T-cell (primary cell): ENCODE measurements around the gene OR51L1. TPM values are rescaled to one million over a fixed set of nuclear protein-coding genes. Genes with fewer than 3 reads are reported as not detected.

ENCODE experiments used
- ATAC-seq, 4 experiments: fragments of 200-7000 bp in 3 of 4; fragments of 150-1000 bp in 1 of 4; cut with Tn5 transposase; replicated peaks in 1 of 4; 1 replicate in 3 of 4; 2 replicates in 1 of 4; pipeline ENCODE4 v1.10.0; 2021; ENCODE audit warnings: moderate library complexity in 3 of 4, mild to moderate bottlenecking in 2 of 4, moderate number of reproducible peaks in 1 of 4
- CTCF ChIA-PET, 2 donors: fragments of 300-600 bp; sonication (Branson Sonifier 250); formaldehyde crosslinking; loops; one replicate each; lab custom pipeline; 2022; ENCODE audit warnings: antibody characterized with exemption in 2 of 2; lab: Charles Lee
- POLR2A ChIA-PET, 2 donors: fragments of 300-600 bp; sonication (Branson Sonifier 250); formaldehyde crosslinking; loops; one replicate each; lab custom pipeline; 2022; ENCODE audit warnings: antibody characterized with exemption in 2 of 2; lab: Charles Lee
- DNase-seq, 35 experiments: peaks; one replicate each; pipeline versions ENCODE4 v3.0.0 to v3.0.0-alpha.2; 2013 to 2023
- H3K27ac ChIP-seq: one replicate; pipeline ENCODE4 v1.5.1; 2013; ENCODE audit warnings: low read length
- H3K27me3 ChIP-seq, 2 experiments: replicated peaks in 1 of 2; 1 replicate in 1 of 2; 2 replicates in 1 of 2; pipeline versions ENCODE4 v1.6.1 to v1.7.0; 2013; ENCODE audit warnings: low read length in 1 of 2, mixed read lengths in 1 of 2; ENCODE audit not compliant: control insufficient read depth in 2 of 2, insufficient read depth in 2 of 2; ENCODE audit errors: extremely low read depth in 1 of 2
- H3K36me3 ChIP-seq, 2 donors: 1 replicate in 1 of 2; 2 replicates in 1 of 2; pipeline versions ENCODE4 v1.6.1 to v1.7.0; 2013; ENCODE audit warnings: low read length in 1 of 2; ENCODE audit not compliant: control insufficient read depth in 2 of 2, insufficient read depth in 1 of 2; ENCODE audit errors: extremely low read depth in 1 of 2
- H3K4me1 ChIP-seq, 2 experiments: 1 replicate in 1 of 2; 2 replicates in 1 of 2; pipeline versions ENCODE4 v1.6.1 to v1.7.0; 2013; ENCODE audit warnings: low read length in 2 of 2, mixed read lengths in 1 of 2; ENCODE audit not compliant: insufficient read depth in 2 of 2, control insufficient read depth in 1 of 2; ENCODE audit errors: extremely low read depth in 1 of 2
- H3K4me3 ChIP-seq, 2 donors: 1 replicate in 1 of 2; 2 replicates in 1 of 2; pipeline versions ENCODE4 v1.5.1 to v1.7.0; 2013; ENCODE audit warnings: mild to moderate bottlenecking in 2 of 2, low read length in 1 of 2, moderate library complexity in 1 of 2; ENCODE audit not compliant: control insufficient read depth in 1 of 2; ENCODE audit errors: extremely low read depth in 1 of 2
- H3K9me3 ChIP-seq: 2 replicates; pipeline ENCODE4 v1.7.0; 2013
- H3K27ac Mint-ChIP-seq, 2 donors: one replicate each; pipeline ENCODE4 v1.8.0; 2020 to 2021; ENCODE audit warnings: mild to moderate bottlenecking in 2 of 2, mixed read lengths in 2 of 2
- H3K27me3 Mint-ChIP-seq, 2 donors: one replicate each; pipeline ENCODE4 v1.8.0; 2021 to 2022; ENCODE audit warnings: mixed read lengths in 2 of 2
- H3K36me3 Mint-ChIP-seq: one replicate; pipeline ENCODE4 v1.8.0; 2021; ENCODE audit warnings: mixed read lengths
- H3K4me1 Mint-ChIP-seq, 3 donors: one replicate each; pipeline ENCODE4 v1.8.0; 2020 to 2022; ENCODE audit warnings: mixed read lengths in 3 of 3, mild to moderate bottlenecking in 1 of 3
- H3K4me3 Mint-ChIP-seq, 3 donors: one replicate each; pipeline ENCODE4 v1.8.0; 2020 to 2022; ENCODE audit warnings: mild to moderate bottlenecking in 3 of 3, mixed read lengths in 3 of 3, moderate library complexity in 3 of 3
- H3K9me3 Mint-ChIP-seq, 3 donors: one replicate each; pipeline ENCODE4 v1.8.0; 2020 to 2022; ENCODE audit warnings: mixed read lengths in 3 of 3
- WGBS: methylation state at CpG from one replicate; pipeline ENCODE4 v1.1.5; 2013; ENCODE audit warnings: missing lambda C conversion rate; ENCODE audit not compliant: insufficient coverage; 5-methylcytosine and 5-hydroxymethylcytosine counted together
- total RNA-seq, 35 experiments: library from RNA in 6 of 35; stranded (reverse) in 6 of 35; fragments of 120-200 nt in 1 of 35; gene quantifications; one replicate each; pipeline versions ENCODE4 v1.2.1 to v1.2.4 and lab custom pipeline; 2013 to 2026

The OR51L1 gene
- total RNA-seq, 5 donors from 2014 or later (not counting 1 experiment from before 2014, with no cell fraction given) = not detected

- Mint-ChIP-seq H3K27ac (no peak overlapping the region), H3K4me1 (no peaks in the 10 kb centered on the region), H3K4me3 (no peak overlapping the region), H3K27me3 (peaks cover 0 to 18% of the 10 kb centered on the region in 2 donors), H3K9me3 (no peaks in the 10 kb centered on the region), H3K36me3 (no peaks in the 10 kb centered on the region)
- Histone ChIP-seq H3K4me1 (no peaks in the 10 kb centered on the region), H3K36me3 (no peaks in the 10 kb centered on the region), H3K27ac (no peak overlapping the region), H3K27me3 (peaks cover 0 to 2% of the 10 kb centered on the region in 2 experiments), H3K4me3 (no peak overlapping the region), H3K9me3 (no peaks in the 10 kb centered on the region)
- WGBS = no CpG with 5 or more reads among the region's 2 CpGs
- ATAC-seq (no peak), DNase-seq (no peak)
- CTCF ChIA-PET = no interaction called here
- POLR2A ChIA-PET = no interaction called here
Measured at GRCh38 chr11:5007561-5007960, 12.9 kb downstream of the OR51L1 start.

GRCh38 chr11:5011254-5011653 lies 16.6 kb downstream of the OR51L1 start:
- CTCF ChIA-PET = no interaction called here
- no peaks in the 10 kb centered on the region for H3K9me3 ChIP-seq
- no peak for ATAC-seq
- no peak overlapping the region for H3K27ac Mint-ChIP-seq
- H3K27me3 ChIP-seq = peaks cover 0 to 2% of the 10 kb centered on the region in 2 experiments
- no peaks in the 10 kb centered on the region for H3K36me3 Mint-ChIP-seq
- H3K9me3 Mint-ChIP-seq = peaks cover 0 to 7% (median 0%) of the 10 kb centered on the region in 3 donors
- H3K36me3 ChIP-seq = no peaks in the 10 kb centered on the region
- 70% methylated on average over 2 of the region's 8 CpGs for whole genome bisulfite sequencing
- POLR2A ChIA-PET = no interaction called here
- DNase-seq = no peak
- H3K4me1 ChIP-seq = no peaks in the 10 kb centered on the region
- no peak overlapping the region for H3K27ac ChIP-seq
- H3K4me3 ChIP-seq = no peak overlapping the region
- peaks cover 0 to 15% of the 10 kb centered on the region in 2 donors for H3K27me3 Mint-ChIP-seq
- H3K4me1 Mint-ChIP-seq = no peaks in the 10 kb centered on the region
- no peak overlapping the region for H3K4me3 Mint-ChIP-seq

GRCh38 chr11:5013012-5013411 lies 18.4 kb downstream of the OR51L1 start:
- Histone ChIP-seq H3K4me1 (no peaks in the 10 kb centered on the region), H3K9me3 (no peaks in the 10 kb centered on the region), H3K27me3 (no peaks in the 10 kb centered on the region), H3K36me3 (no peaks in the 10 kb centered on the region), H3K27ac (no peak overlapping the region), H3K4me3 (no peak overlapping the region)
- WGBS = 60% methylated on average over 1 of the region's 1 CpG
- Mint-ChIP-seq H3K4me1 (no peaks in the 10 kb centered on the region), H3K36me3 (no peaks in the 10 kb centered on the region), H3K9me3 (peaks cover 0 to 7% (median 0%) of the 10 kb centered on the region in 3 donors), H3K4me3 (no peak overlapping the region), H3K27me3 (peaks cover 0 to 11% of the 10 kb centered on the region in 2 donors), H3K27ac (no peak overlapping the region)
- POLR2A ChIA-PET = no interaction called here
- no peak for DNase-seq
- no peak for ATAC-seq
- CTCF ChIA-PET = no interaction called here

GRCh38 chr11:5021996-5022395 lies 27.3 kb downstream of the OR51L1 start:
- Mint-ChIP-seq H3K27me3 (no peaks in the 10 kb centered on the region), H3K9me3 (peaks cover 27 to 30% (median 27%) of the 10 kb centered on the region in 3 donors), H3K4me1 (no peaks in the 10 kb centered on the region), H3K27ac (no peak overlapping the region), H3K4me3 (no peak overlapping the region), H3K36me3 (no peaks in the 10 kb centered on the region)
- H3K4me1 ChIP-seq = no peaks in the 10 kb centered on the region
- peaks cover 0 to 8% of the 10 kb centered on the region in 2 experiments for H3K27me3 ChIP-seq
- H3K36me3 ChIP-seq = no peaks in the 10 kb centered on the region
- ChIA-PET POLR2A (no interaction called here), CTCF (no interaction called here)
- DNase-seq = no peak
- WGBS = no CpG with 5 or more reads among the region's 2 CpGs
- no peak for ATAC-seq
- H3K27ac ChIP-seq = no peak overlapping the region
- no peak overlapping the region for H3K4me3 ChIP-seq
- H3K9me3 ChIP-seq = no peaks in the 10 kb centered on the region

- DNase-seq = no peak
- Mint-ChIP-seq H3K27ac (no peak overlapping the region), H3K27me3 (no peaks in the 10 kb centered on the region), H3K4me1 (no peaks in the 10 kb centered on the region), H3K9me3 (peaks cover 0 to 5% (median 0%) of the 10 kb centered on the region in 3 donors), H3K4me3 (no peak overlapping the region), H3K36me3 (no peaks in the 10 kb centered on the region)
- Histone ChIP-seq H3K27ac (no peak overlapping the region), H3K4me1 (no peaks in the 10 kb centered on the region), H3K4me3 (no peak overlapping the region), H3K36me3 (no peaks in the 10 kb centered on the region), H3K27me3 (no peaks in the 10 kb centered on the region), H3K9me3 (no peaks in the 10 kb centered on the region)
- no peak for ATAC-seq
- ChIA-PET CTCF (no interaction called here), POLR2A (no interaction called here)
- WGBS = 85% methylated on average over 2 of the region's 2 CpGs
Measured at GRCh38 chr11:5036669-5037068, 42.0 kb downstream of the OR51L1 start.

GRCh38 chr11:5037926-5038325 lies 43.3 kb downstream of the OR51L1 start:
- no peak overlapping the region for H3K27ac Mint-ChIP-seq
- ChIA-PET POLR2A (no interaction called here), CTCF (no interaction called here)

GRCh38 chr11:5038341-5038740 lies 43.7 kb downstream of the OR51L1 start:
- Histone ChIP-seq H3K27me3 (no peaks in the 10 kb centered on the region), H3K4me1 (no peaks in the 10 kb centered on the region), H3K27ac (no peak overlapping the region), H3K36me3 (no peaks in the 10 kb centered on the region), H3K4me3 (no peak overlapping the region), H3K9me3 (no peaks in the 10 kb centered on the region)
- CTCF ChIA-PET = no interaction called here
- H3K36me3 Mint-ChIP-seq = no peaks in the 10 kb centered on the region
- 100% methylated on average over 1 of the region's 1 CpG for WGBS
- no peak overlapping the region for H3K27ac Mint-ChIP-seq
- DNase-seq (no peak), ATAC-seq (no peak)
- H3K9me3 Mint-ChIP-seq = peaks cover 0 to 5% (median 0%) of the 10 kb centered on the region in 3 donors
- H3K27me3 Mint-ChIP-seq = no peaks in the 10 kb centered on the region
- no peaks in the 10 kb centered on the region for H3K4me1 Mint-ChIP-seq
- POLR2A ChIA-PET = no interaction called here
- H3K4me3 Mint-ChIP-seq = no peak overlapping the region

More at GRCh38 chr11:5037926-5038325, 43.3 kb downstream of the OR51L1 start:
- no peaks in the 10 kb centered on the region for H3K27me3 Mint-ChIP-seq
- no peaks in the 10 kb centered on the region for H3K4me1 ChIP-seq
- DNase-seq (no peak), ATAC-seq (no peak)
- H3K36me3 ChIP-seq = no peaks in the 10 kb centered on the region
- whole genome bisulfite sequencing = 67% methylated on average over 1 of the region's 2 CpGs
- H3K9me3 Mint-ChIP-seq = peaks cover 0 to 5% (median 0%) of the 10 kb centered on the region in 3 donors
- no peaks in the 10 kb centered on the region for H3K9me3 ChIP-seq
- H3K4me3 ChIP-seq = no peak overlapping the region
- no peaks in the 10 kb centered on the region for H3K36me3 Mint-ChIP-seq
- H3K4me1 Mint-ChIP-seq = no peaks in the 10 kb centered on the region
- no peak overlapping the region for H3K27ac ChIP-seq
- no peaks in the 10 kb centered on the region for H3K27me3 ChIP-seq
- H3K4me3 Mint-ChIP-seq = no peak overlapping the region
